Measurements from ENCODE around the gene SLC30A4. TPM values are rescaled to one million over a fixed set of nuclear protein-coding genes. Genes with fewer than 3 reads are reported as not detected.

Gene SLC30A4
- total and polyA plus RNA-seq, 2 of the 8 experiments (the other 6 are each of a cell fraction or from before 2014, with no cell fraction given) = under 0.01 to 0.07 TPM

DNA sequence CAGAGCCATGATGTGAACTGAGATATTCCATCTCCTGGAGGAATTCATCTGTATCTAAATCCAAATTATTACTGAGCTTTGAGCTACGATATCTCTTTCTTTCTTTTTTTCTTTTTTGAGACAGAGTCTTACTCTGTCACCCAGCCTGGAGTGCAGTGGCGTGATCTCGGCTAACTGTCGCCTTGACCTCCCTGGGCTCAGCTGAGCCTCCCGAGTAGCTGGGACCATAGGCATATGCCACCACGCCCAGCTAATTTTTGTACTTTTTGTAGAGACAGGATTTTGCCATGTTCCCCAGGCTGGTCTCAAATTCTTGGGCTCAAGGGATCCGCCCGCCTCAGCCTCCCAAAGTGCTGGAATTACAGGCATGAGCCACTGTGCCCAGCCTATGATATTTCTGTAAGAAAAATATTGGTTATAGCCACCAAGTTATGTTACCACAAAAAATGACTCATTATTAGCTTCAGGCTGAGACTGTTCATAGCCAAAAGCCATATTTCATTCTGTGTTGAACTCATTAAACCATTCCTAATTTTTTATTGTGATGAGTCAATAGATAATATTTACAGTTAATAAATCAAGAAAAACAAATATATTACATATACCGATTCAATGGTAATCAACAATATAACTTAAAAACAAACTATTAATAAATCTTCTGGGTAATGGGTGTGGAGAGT lies 27.1 kb upstream of the SLC30A4 start (continued):
- TF ChIP-seq, protein P1, sequence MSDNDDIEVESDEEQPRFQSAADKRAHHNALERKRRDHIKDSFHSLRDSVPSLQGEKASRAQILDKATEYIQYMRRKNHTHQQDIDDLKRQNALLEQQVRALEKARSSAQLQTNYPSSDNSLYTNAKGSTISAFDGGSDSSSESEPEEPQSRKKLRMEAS (IDR thresholded peaks at IDR 0.05) = no peak
- TF ChIP-seq ASH2L (IDR thresholded peaks at IDR 0.05; ENCODE audit: low read length) = no peak
- TF ChIP-seq HDAC6 (IDR thresholded peaks at IDR 0.05; ENCODE audit: low read depth, low read length) = no peak
- TF ChIP-seq EGR1 (IDR thresholded peaks at IDR 0.05; ENCODE audit: borderline replicate concordance, low read depth, low read length) = no peak
- TF ChIP-seq RXRA (IDR thresholded peaks at IDR 0.05; ENCODE audit: insufficient read depth, low read depth, low read length) = no peak
- TF ChIP-seq NANOG (IDR thresholded peaks at IDR 0.05; ENCODE audit: insufficient read depth, low read depth, low read length, poor library complexity, severe bottlenecking) = no peak
- TF ChIP-seq NRF1 (IDR thresholded peaks at IDR 0.05; ENCODE audit: low read depth, low read length) = no peak
- TF ChIP-seq CTBP2 (IDR thresholded peaks at IDR 0.05; ENCODE audit: borderline replicate concordance, insufficient read depth, insufficient read length, low read length) = no peak

Measured in H1 (cell line).